Neural crest cell (in vitro differentiated cells): ENCODE measurements around the gene SFT2D3. TPM values are rescaled to one million over a fixed set of nuclear protein-coding genes. Genes with fewer than 3 reads are reported as not detected.

ENCODE experiments used
- DNase-seq: peaks from one replicate; pipeline ENCODE4 v3.0.0; 2021; ENCODE audit warnings: low read depth, mixed read lengths, low spot score
- H3K27ac Mint-ChIP-seq: one replicate; pipeline ENCODE4 v1.8.0; 2021; ENCODE audit warnings: mild to moderate bottlenecking, mixed read lengths; ENCODE audit not compliant: unreplicated experiment
- H3K27me3 Mint-ChIP-seq: 2 replicates; pipeline ENCODE4 v1.8.0; 2021; ENCODE audit warnings: low read depth, mild to moderate bottlenecking, mixed read lengths
- H3K36me3 Mint-ChIP-seq: 2 replicates; pipeline ENCODE4 v1.8.0; 2021; ENCODE audit warnings: low read depth, mild to moderate bottlenecking, mixed read lengths
- H3K4me1 Mint-ChIP-seq: 2 replicates; pipeline ENCODE4 v1.8.0; 2021; ENCODE audit warnings: mixed read lengths
- H3K4me3 Mint-ChIP-seq: one replicate; pipeline ENCODE4 v1.8.0; 2021; ENCODE audit warnings: mild to moderate bottlenecking, mixed read lengths
- H3K9me3 Mint-ChIP-seq: 2 replicates; pipeline ENCODE4 v1.8.0; 2021; ENCODE audit warnings: mixed read lengths
- CTCF ChIP-seq: fragments of 200-600 bp; sonication (generic); conservative IDR thresholded peaks from 2 replicates; pipeline ENCODE4 v1.5.0; 2021; ENCODE audit warnings: antibody characterized with exemption, mild to moderate bottlenecking
- total RNA-seq: library from RNA; stranded (reverse); gene quantifications from 2 replicates; pipeline ENCODE4 v1.2.1, GENCODE V29; 2021

SFT2D3 gene
- total RNA-seq, 1 donor from 2014 or later = 18.8 TPM

GRCh38 chr2:127713562-127713961 lies 12.3 kb downstream of the SFT2D3 start:
- no peak for DNase-seq
- Mint-ChIP-seq H3K9me3 (no peaks in the 10 kb centered on the region), H3K27ac (no peak overlapping the region), H3K4me1 (peaks cover 10% of the 10 kb centered on the region), H3K36me3 (peaks cover 3% of the 10 kb centered on the region), H3K27me3 (no peaks in the 10 kb centered on the region), H3K4me3 (no peak overlapping the region)
- no peak for TF ChIP-seq CTCF

DNA sequence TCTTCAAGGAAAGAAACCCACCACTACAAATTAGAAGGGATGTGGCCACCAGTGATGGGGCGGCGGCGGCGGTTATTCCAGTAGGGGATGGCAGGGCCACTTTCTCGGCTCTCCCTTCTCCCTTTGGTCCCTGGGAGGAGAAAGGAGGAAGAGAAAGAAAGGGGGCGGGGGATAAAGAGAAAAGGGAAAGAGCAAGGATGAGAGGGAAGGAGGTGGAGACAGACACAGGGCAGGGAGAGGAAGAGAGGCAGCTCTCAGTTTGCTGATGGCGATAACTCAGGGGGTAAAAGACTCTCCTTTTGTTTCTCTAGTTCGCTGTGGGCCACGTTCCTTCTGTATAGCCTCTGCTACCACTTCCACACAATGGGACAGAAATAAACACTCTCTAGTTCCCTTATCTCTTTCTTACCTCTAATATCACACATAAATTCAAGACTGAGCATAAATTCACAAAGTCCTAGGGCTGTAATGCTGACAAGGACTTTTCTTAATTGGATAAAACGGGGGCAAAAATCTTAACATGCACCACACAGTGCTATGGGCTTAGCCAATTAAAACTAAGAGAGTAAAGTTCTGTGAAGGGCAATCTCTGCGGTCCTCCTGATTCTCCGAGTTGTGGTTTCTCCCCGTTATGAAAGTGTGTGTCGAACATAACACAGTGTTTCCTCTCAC lies 14.6 kb downstream of the SFT2D3 start:
- DNase-seq = no peak
- H3K27me3 Mint-ChIP-seq = no peaks in the 10 kb centered on the region
- no peaks in the 10 kb centered on the region for H3K9me3 Mint-ChIP-seq
- no peak overlapping the region for H3K4me3 Mint-ChIP-seq
- peaks cover 7% of the 10 kb centered on the region for H3K36me3 Mint-ChIP-seq
- peak overlapping the region; percentile 92 for H3K27ac Mint-ChIP-seq
- TF ChIP-seq CTCF = no peak
- peaks cover 10% of the 10 kb centered on the region for H3K4me1 Mint-ChIP-seq

DNA sequence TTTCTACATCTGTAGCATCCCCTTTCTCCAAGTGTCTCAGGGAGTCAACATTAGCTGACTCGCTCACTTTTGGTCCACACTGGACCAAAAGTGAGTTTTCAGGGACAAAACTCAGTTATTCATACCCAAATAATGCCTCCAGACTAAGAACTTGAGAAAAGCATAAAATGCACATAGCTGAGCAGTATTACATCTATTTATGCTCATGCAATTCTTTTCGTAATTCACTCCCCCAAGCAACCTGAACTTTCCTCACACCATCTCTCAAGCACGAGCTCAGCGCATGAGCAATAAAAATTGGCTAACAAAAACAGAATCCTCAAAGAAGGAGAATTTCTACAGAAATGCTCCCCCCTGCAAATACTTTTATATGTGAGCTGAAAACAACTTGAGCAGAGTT lies 17.0 kb downstream of the SFT2D3 start:
- no peak overlapping the region for H3K4me3 Mint-ChIP-seq
- no peak for DNase-seq
- H3K36me3 Mint-ChIP-seq = peaks cover 14% of the 10 kb centered on the region
- H3K9me3 Mint-ChIP-seq = no peaks in the 10 kb centered on the region
- H3K27ac Mint-ChIP-seq = no peak overlapping the region
- TF ChIP-seq CTCF = no peak
- H3K27me3 Mint-ChIP-seq = no peaks in the 10 kb centered on the region
- H3K4me1 Mint-ChIP-seq = peaks cover 10% of the 10 kb centered on the region

DNA sequence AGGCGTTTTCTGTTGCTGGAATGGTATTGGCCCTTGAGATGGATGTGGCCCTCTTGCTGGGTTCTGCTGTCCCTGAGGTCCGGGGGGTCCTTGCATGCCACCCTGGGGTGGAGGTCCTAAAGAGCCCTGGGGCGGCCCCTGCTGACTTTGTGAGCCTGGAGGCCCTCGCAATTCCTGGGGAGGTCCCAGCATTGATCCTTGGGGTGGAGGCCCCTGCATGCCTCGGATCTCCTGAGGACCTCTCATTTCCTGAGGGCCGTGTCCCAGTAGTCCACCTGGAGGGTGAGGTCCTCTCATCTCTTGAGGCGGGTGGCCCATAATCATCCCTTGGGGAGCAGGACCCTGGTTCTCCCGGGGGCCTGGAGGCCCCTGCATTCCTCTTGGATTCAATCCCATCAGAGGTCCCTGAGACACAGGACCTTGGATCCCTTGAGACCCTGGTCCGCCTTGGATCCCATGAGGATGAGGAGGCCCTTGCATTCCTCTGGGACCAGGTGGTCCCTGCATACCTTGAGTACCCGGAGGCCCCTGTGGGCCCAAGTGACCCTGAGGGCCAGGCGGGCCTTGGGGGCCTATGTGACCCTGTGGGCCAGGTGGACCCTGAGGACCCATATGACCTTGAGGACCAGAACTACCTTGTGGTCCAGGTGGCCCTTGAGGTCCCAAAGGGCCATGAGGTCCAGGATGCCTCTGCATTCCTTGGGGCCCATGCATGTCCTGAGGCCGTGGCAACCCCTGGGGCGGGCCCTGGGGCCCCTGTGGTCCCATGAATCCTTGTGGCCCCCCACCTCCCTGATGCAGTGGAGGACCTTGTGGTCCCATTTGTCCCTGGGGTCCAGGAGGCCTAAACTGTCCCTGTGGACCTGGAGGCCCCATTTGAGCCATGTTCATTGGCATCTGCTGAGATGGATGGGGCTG lies 18.3 kb downstream of the SFT2D3 start:
- no peaks in the 10 kb centered on the region for H3K27me3 Mint-ChIP-seq
- no peak overlapping the region for H3K4me3 Mint-ChIP-seq
- H3K9me3 Mint-ChIP-seq = no peaks in the 10 kb centered on the region
- DNase-seq = no peak
- no peak for TF ChIP-seq CTCF
- H3K4me1 Mint-ChIP-seq = peaks cover 10% of the 10 kb centered on the region
- no peak overlapping the region for H3K27ac Mint-ChIP-seq
- peaks cover 14% of the 10 kb centered on the region for H3K36me3 Mint-ChIP-seq

GRCh38 chr2:127721311-127721977 lies 20.1 kb downstream of the SFT2D3 start:
- no peak overlapping the region for H3K27ac Mint-ChIP-seq
- no peak for TF ChIP-seq CTCF
- DNase-seq = no peak
- H3K36me3 Mint-ChIP-seq = peaks cover 22% of the 10 kb centered on the region
- H3K27me3 Mint-ChIP-seq = no peaks in the 10 kb centered on the region
- no peak overlapping the region for H3K4me3 Mint-ChIP-seq
- H3K4me1 Mint-ChIP-seq = peaks cover 6% of the 10 kb centered on the region
- H3K9me3 Mint-ChIP-seq = no peaks in the 10 kb centered on the region
